K562 (cell line): ENCODE results near the gene EXOC4. TPM values are rescaled to one million over a fixed set of nuclear protein-coding genes. Genes with fewer than 3 reads are reported as not detected.
A peak's percentile ranks its signal among the peaks of the same experiment; 100 is the strongest.

ENCODE experiments used
- CBX8 ChIP-seq: fragments of 200-600 bp; sonication (generic); IDR thresholded peaks from 2 replicates; pipeline ENCODE4 v1.6.1; 2012; ENCODE audit warnings: borderline replicate concordance, mixed run types, low read depth, mild to moderate bottlenecking, moderate library complexity, mixed read lengths, low read length, control low read depth, inconsistent platforms; ENCODE audit not compliant: poor library complexity, severe bottlenecking; ENCODE audit errors: extremely low read depth
- ELK3 ChIP-seq: fragments of 450-650 bp; formaldehyde crosslinking; IDR thresholded peaks from 2 replicates; pipeline ENCODE4 v1.4.0; 2020; ENCODE audit warnings: mild to moderate bottlenecking
- FIP1L1 ChIP-seq: fragments of 200-400 bp; formaldehyde crosslinking; IDR thresholded peaks from 2 replicates; pipeline ENCODE4 v1.6.1; 2018; ENCODE audit warnings: mild to moderate bottlenecking, low read depth, low read length; ENCODE audit not compliant: poor library complexity, severe bottlenecking
- GMEB1 ChIP-seq: fragments of 250-450 bp; sonication (Bioruptor Pico); IDR thresholded peaks from 2 replicates; pipeline ENCODE4 v1.4.0; 2020; ENCODE audit warnings: mild to moderate bottlenecking
- HMG20B ChIP-seq: fragments of 250-450 bp; sonication (Bioruptor Pico); IDR thresholded peaks from 2 replicates; pipeline ENCODE4 v1.5.0; 2021; ENCODE audit warnings: mild to moderate bottlenecking
- POLR2H ChIP-seq: IDR thresholded peaks from 2 replicates; pipeline ENCODE4 v1.6.1; 2016; ENCODE audit warnings: missing genetic modification characterization, low read depth, mild to moderate bottlenecking, control low read depth, missing compliant biosample characterization, moderate library complexity
- POLR3G ChIP-seq: IDR thresholded peaks from 2 replicates; pipeline ENCODE4 v1.6.1; 2011; ENCODE audit not compliant: insufficient read length, insufficient replicate concordance; ENCODE audit errors: extremely low read depth
- RBM15 ChIP-seq: fragments of 200-400 bp; formaldehyde crosslinking; IDR thresholded peaks from 2 replicates; pipeline ENCODE4 v1.6.1; 2018; ENCODE audit warnings: mild to moderate bottlenecking, low read length, moderate library complexity; ENCODE audit not compliant: insufficient read depth
- SMARCE1 ChIP-seq: fragments of 450-650 bp; IDR thresholded peaks from 2 replicates; pipeline ENCODE4 v1.7.1; 2016; ENCODE audit warnings: mild to moderate bottlenecking
- TFAP4 ChIP-seq: sonication (generic); formaldehyde crosslinking; IDR thresholded peaks from 2 replicates; pipeline ENCODE4 v1.8.0; 2022; ENCODE audit warnings: missing genetic modification reagents, mild to moderate bottlenecking, moderate library complexity, borderline replicate concordance
- ZFPM2 ChIP-seq: fragments of 250-450 bp; sonication (Bioruptor Pico); IDR thresholded peaks from 2 replicates; pipeline ENCODE4 v1.5.1; 2022; ENCODE audit warnings: mild to moderate bottlenecking
- ZNF511 ChIP-seq: sonication (generic); formaldehyde crosslinking; IDR thresholded peaks from 2 replicates; pipeline ENCODE4 v1.8.0; 2022; ENCODE audit warnings: mild to moderate bottlenecking, missing genetic modification reagents
- ZNF830 ChIP-seq: fragments of 250-450 bp; sonication (Bioruptor Pico); IDR thresholded peaks from 2 replicates; pipeline ENCODE4 v1.5.0; 2021; ENCODE audit warnings: mild to moderate bottlenecking
- polyA plus RNA-seq, 8 experiments: library from polyadenylated mRNA; depleted of rRNA in 4 of 8; stranded (reverse) in 5 of 8; unstranded in 3 of 8; fragments of >200 nt; fragmentation: Nextera tagmentation in 2 of 8; fragmentation: Illumina TruSeq in 1 of 8; extraction: Ambion mirVana in 2 of 8; extraction: Trizol in 1 of 8; gene quantifications; 2 replicates each; pipeline versions ENCODE4 v1.2.1 to v1.2.3, GENCODE V29; 2011 to 2014; ENCODE audit warnings: inconsistent platforms in 1 of 8, missing spikeins in 1 of 8
- total RNA-seq, 7 experiments: library from RNA; depleted of rRNA in 6 of 7; stranded (reverse); fragments of >200 nt in 6 of 7; fragmentation: Illumina TruSeq in 2 of 7; extraction: Trizol in 2 of 7; gene quantifications; 2 replicates each; pipeline versions ENCODE4 v1.2.1 to v1.2.3, GENCODE V29; 2011 to 2021; ENCODE audit warnings: low replicate concordance in 1 of 7
- TF ChIP-seq, protein P1 (sequence below): fragments of 250-450 bp; sonication (Bioruptor Pico); IDR thresholded peaks from 2 replicates; pipeline ENCODE4 v1.8.0; 2022; ENCODE audit warnings: moderate library complexity, mild to moderate bottlenecking, inconsistent platforms
- TF ChIP-seq, protein P2 (sequence below): sonication (generic); formaldehyde crosslinking; IDR thresholded peaks from 2 replicates; pipeline ENCODE4 v1.8.0; 2022; ENCODE audit warnings: mild to moderate bottlenecking, missing genetic modification reagents
- TF ChIP-seq, protein P3 (sequence below): fragments of 250-450 bp; sonication (Bioruptor Pico); IDR thresholded peaks from 2 replicates; pipeline ENCODE4 v1.8.0; 2022; ENCODE audit warnings: inconsistent platforms, mild to moderate bottlenecking, moderate library complexity, borderline replicate concordance

The EXOC4 gene
- total and polyA plus RNA-seq, 9 of the 15 experiments (the other 6 are each of a cell fraction or from before 2014, with no cell fraction given): 18.5 to 73.1 (median 46.6) TPM

GRCh38 chr7:134062460-134062859, 809.6 kb downstream of the EXOC4 start (continued):
- TF ChIP-seq, protein P1, sequence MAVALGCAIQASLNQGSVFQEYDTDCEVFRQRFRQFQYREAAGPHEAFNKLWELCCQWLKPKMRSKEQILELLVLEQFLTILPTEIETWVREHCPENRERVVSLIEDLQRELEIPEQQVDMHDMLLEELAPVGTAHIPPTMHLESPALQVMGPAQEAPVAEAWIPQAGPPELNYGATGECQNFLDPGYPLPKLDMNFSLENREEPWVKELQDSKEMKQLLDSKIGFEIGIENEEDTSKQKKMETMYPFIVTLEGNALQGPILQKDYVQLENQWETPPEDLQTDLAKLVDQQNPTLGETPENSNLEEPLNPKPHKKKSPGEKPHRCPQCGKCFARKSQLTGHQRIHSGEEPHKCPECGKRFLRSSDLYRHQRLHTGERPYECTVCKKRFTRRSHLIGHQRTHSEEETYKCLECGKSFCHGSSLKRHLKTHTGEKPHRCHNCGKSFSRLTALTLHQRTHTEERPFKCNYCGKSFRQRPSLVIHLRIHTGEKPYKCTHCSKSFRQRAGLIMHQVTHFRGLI (CRISPR knock-in tag): no peak
- TF ChIP-seq POLR2H (tag) (no peak), HMG20B (CRISPR knock-in tag) (no peak), POLR3G (no peak), RBM15 (no peak), CBX8 (no peak), ELK3 (no peak), ZNF511 (CRISPR knock-in tag) (no peak), ZNF830 (CRISPR knock-in tag) (no peak), FIP1L1 (no peak), ZFPM2 (CRISPR knock-in tag) (no peak), SMARCE1 (0 out of 2 replicates have a peak, but pooled peaks have one; percentile 25), GMEB1 (CRISPR knock-in tag) (no peak), TFAP4 (CRISPR knock-in tag) (no peak)
- TF ChIP-seq, protein P2, sequence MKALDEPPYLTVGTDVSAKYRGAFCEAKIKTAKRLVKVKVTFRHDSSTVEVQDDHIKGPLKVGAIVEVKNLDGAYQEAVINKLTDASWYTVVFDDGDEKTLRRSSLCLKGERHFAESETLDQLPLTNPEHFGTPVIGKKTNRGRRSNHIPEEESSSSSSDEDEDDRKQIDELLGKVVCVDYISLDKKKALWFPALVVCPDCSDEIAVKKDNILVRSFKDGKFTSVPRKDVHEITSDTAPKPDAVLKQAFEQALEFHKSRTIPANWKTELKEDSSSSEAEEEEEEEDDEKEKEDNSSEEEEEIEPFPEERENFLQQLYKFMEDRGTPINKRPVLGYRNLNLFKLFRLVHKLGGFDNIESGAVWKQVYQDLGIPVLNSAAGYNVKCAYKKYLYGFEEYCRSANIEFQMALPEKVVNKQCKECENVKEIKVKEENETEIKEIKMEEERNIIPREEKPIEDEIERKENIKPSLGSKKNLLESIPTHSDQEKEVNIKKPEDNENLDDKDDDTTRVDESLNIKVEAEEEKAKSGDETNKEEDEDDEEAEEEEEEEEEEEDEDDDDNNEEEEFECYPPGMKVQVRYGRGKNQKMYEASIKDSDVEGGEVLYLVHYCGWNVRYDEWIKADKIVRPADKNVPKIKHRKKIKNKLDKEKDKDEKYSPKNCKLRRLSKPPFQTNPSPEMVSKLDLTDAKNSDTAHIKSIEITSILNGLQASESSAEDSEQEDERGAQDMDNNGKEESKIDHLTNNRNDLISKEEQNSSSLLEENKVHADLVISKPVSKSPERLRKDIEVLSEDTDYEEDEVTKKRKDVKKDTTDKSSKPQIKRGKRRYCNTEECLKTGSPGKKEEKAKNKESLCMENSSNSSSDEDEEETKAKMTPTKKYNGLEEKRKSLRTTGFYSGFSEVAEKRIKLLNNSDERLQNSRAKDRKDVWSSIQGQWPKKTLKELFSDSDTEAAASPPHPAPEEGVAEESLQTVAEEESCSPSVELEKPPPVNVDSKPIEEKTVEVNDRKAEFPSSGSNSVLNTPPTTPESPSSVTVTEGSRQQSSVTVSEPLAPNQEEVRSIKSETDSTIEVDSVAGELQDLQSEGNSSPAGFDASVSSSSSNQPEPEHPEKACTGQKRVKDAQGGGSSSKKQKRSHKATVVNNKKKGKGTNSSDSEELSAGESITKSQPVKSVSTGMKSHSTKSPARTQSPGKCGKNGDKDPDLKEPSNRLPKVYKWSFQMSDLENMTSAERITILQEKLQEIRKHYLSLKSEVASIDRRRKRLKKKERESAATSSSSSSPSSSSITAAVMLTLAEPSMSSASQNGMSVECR (CRISPR knock-in tag): no peak
- TF ChIP-seq, protein P3, sequence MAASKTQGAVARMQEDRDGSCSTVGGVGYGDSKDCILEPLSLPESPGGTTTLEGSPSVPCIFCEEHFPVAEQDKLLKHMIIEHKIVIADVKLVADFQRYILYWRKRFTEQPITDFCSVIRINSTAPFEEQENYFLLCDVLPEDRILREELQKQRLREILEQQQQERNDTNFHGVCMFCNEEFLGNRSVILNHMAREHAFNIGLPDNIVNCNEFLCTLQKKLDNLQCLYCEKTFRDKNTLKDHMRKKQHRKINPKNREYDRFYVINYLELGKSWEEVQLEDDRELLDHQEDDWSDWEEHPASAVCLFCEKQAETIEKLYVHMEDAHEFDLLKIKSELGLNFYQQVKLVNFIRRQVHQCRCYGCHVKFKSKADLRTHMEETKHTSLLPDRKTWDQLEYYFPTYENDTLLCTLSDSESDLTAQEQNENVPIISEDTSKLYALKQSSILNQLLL (CRISPR knock-in tag): no peak
